Measurements from ENCODE around the gene RAB17.
A peak's percentile ranks its signal among the peaks of the same experiment; 100 is the strongest.
"Not testable (repeated sequence)": the region's sequence is repeated elsewhere in the genome, so short reads cannot be mapped to it uniquely, and the experiment has no call there.

Gene RAB17

DNA sequence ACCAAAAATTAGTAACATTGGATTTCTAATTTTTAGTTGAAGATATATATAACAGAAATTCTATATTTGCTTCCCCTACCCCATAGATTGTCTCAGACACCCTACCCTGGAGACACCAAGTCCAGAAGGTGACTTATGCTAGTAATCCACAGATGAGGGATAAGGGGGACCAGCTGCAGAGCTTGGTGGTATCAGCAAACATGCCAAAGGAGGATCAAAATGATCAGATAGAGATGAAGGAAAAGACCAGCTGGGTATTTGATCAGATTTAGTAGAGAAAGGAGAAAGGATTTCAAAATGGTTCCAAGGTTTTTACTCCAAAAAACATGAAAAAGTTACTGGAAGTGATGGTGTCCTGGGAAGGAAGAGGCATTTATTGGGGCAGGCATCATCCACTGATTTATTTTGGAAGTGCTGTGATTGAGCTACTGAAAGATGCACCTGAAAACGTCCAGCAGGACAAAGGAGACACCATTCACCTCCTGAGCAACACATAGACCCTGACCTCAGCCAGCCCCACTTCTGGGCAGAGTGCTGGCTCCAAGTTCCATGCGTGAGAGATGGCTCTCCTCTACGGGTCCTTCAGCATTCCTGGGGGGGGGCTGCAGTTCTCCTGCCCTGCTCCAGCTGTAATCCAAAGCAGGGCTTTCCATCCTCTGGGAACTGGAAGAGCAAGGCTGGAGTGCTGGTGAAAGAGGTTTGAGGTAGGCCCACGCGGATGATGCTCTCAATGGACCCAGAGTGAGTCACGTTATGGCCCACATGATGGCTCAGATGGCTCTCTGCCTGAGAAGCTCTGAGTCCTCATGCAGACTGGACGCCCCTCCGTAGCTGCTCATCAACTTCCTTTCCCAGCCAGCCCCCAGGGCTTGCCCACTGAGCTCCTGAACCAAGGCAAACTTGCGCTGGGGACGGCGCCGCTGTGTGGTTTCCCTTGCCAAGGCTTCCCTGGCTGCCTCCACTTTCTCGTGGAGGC lies 33.2 kb upstream of the RAB17 start:
- no peak for DNase-seq

- DNase-seq: no peak
Observed at GRCh38 chr2:237618449-237618848, 27.9 kb upstream of the RAB17 start.

GRCh38 chr2:237617587-237617982 lies 27.1 kb upstream of the RAB17 start:
- DNase-seq: no peak

GRCh38 chr2:237616734-237617586 lies 26.4 kb upstream of the RAB17 start:
- no peak for DNase-seq

- DNase-seq: no peak
Observed at GRCh38 chr2:237616373-237616733, 25.8 kb upstream of the RAB17 start.

GRCh38 chr2:237615631-237616249 lies 25.2 kb upstream of the RAB17 start:
- DNase-seq: no peak

DNA sequence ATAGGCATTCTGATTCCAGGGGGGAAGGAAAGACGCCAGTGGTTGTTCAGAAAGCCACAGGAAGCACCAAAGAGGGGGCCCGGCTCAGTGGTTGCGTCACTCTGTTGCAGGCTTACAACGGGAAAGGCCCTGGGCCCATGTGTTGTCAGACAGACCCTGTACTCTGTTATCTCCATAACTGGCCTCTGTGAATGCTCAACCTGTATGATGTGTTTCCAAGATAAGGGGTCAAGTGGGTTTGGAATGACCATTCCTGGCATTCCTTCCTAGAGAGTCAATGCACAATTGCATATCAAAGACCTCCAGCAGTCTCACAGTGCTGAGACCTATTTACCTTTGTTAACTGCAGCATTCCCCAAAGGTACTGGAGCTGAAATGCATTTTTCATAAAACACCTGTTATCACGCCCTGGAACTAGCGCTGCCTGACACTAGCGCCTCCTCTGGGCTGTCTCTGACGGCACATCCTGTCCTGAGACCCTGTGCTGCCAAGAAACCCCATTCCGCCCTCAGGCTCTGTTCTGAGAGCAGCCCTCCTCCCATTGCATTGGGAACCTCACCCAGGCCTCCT lies 23.7 kb upstream of the RAB17 start:
- DNase-seq: peak; percentile 73

DNA sequence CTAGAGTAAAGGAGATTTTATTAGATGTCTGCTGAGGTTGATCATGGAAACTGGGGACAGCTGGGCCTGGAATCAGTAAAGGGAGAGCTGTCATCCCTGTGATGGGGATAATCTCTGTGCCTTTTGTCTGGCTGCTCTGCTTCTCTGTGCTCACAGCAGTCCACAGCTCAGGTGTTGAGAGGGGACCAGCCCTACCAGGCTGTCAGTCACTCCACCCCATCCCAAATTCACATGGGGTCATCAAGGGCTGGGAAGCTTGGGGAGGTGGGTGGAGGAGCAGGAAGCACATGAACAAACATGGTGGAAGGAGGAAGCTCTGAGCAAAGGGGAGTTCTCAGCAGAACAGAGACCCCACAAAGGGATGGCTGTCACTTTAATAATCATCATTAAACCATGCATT lies 23.1 kb upstream of the RAB17 start:
- no peak for DNase-seq

DNA sequence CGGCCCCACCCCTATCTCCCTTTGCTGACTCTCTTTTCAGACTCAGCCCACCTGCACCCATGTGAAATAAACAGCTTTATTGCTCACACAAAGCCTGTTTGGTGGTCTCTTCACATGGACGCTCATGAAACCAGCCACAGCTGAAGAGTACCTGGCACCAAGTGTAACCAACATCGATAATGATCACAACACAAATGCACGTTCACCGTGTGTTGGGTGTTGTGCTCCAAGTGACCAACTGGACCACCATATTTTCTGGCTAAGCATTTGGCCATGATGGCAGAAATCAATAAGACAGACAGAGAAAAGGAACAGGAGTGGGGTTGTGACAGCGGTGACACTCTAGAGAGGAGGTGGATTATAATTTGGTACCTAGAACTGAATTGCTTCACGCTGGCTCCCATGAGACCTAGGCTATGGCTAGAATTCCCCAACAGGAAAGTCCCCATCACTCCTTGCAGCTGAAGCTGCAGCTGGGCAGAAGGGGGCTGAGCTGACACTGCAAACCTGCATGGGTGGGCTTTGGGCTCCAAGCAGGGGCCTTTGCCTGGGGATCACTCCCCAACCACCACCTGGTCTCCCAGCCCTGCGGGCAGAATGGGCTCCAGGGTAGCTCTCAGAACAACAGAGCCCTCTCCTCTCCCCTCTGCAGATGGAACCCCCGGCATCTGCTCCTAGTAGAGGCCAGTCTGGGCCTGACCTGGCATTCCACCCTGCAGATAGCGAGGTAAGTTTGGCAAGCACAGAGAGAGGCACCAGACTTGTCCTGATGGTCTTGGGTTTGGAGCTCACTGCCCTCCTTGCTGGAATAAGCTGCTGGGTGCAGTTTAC lies 22.2 kb upstream of the RAB17 start:
- DNase-seq: no peak

- not testable (repeated sequence) for DNase-seq
Observed at GRCh38 chr2:237606522-237606921, 16.0 kb upstream of the RAB17 start.

DNA sequence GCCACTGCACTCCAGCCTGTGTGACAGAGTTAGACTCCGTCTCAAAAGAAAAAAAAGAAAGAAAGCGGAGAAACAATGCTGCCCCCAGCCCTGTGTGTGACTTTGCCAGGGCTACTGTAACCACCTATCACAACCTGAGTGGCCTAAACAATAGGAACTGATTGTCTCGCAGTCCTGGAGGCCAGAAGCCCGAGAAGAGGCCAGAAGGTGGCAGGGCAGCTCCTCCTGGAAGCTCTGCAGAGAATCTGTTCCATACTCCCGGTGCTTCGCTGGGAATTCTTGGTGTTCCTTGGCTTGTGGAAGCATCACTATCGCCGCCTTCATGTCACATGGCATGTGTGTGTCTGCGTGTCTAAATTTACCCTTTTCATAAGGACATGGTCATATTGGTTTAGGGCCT lies 14.4 kb upstream of the RAB17 start:
- DNase-seq: no peak

DNA sequence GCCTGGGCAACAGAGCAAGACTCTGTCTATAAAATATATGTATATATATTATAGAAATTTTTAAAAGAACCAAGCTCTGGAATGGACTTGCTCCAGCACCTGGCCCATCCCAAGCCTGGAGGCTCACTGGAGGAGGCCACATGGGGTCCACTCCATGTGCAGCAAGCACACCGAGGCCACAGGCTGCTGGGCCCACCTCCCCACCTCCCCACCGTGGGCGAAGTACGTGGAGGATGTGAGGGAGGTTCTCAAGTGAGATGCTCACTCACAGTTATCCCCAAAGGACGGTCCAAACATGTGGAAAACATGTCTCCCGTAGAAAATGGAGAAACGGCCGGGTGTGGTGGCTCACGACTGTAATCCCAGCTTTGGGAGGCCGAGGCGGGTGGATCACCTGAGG lies 13.9 kb upstream of the RAB17 start:
- DNase-seq: no peak

- no peak for DNase-seq
Observed at GRCh38 chr2:237603718-237604362, 13.3 kb upstream of the RAB17 start.

GRCh38 chr2:237603049-237603717 lies 12.6 kb upstream of the RAB17 start:
- no peak for DNase-seq

- no peak for DNase-seq
Observed at GRCh38 chr2:237602409-237602808, 11.9 kb upstream of the RAB17 start.

GRCh38 chr2:237601453-237602116 lies 11.1 kb upstream of the RAB17 start:
- no peak for DNase-seq

DNA sequence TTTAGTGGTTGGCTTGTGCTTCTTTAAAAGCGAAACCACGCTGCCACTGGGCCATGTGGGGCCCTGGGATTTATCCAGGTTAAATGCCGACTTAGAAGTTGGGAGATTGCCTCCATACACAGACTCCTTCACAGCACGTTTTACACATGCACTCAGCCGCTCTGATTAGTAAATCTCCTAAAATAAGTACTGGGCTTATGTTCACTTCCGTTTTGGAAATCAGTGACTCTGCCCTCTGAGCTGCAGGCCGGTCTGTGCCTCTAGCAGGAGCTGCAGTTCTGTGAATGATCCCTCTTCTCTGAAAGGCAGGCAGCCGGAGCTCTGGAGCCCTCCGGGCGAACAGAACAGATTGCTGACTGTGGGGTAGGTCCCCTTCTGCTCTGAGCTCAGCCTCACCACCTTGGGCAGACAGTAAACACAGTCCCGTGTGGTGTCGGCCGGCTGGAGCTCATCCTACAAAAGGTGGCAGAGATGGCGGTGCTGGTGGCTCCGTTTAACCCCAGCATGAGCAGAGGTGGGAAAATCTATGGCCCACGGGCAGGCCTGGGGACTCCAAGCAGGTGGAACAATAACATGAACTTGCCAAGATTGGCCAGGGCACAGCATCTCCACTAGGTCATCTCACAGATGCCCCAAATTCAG lies 9.8 kb upstream of the RAB17 start:
- DNase-seq: no peak

- no peak for DNase-seq
Observed at GRCh38 chr2:237599465-237600110, 9.1 kb upstream of the RAB17 start.

GRCh38 chr2:237598468-237599208 lies 8.1 kb upstream of the RAB17 start:
- no peak for DNase-seq

Measured in NCI-H446 treated with DMSO at 0.1 percent for 48 hours (cell line).